ENCODE results near the gene EPB41L5. TPM values are rescaled to one million over a fixed set of nuclear protein-coding genes. Genes with fewer than 3 reads are reported as not detected.

EPB41L5 gene
- total RNA-seq, 1 donor: 25.0 TPM

DNA sequence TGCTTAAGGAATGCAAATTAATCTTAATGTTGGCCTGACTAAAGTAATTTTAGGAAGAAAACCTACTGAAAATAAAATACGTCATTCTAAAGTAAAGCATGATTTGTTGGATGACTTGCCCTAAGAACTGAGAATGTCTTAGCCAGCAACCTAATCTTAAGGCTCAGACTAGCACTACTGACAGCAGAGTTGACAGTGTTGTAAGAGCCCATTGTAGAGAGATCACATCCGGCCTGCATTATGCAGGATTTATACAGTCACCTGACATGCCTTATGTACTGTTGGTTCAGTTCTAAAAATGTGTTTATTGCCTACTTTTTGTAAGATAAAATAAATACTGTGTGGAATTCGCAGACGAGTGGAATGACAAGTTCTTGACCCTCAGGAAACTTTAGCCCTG, 128.0 kb downstream of the EPB41L5 start:
- DNase-seq (ENCODE audit: low read depth): no peak
- no peak overlapping the region for H3K4me3 ChIP-seq (ENCODE audit: low read depth, low read length)
- TF ChIP-seq CTCF (IDR thresholded peaks at IDR 0.05; ENCODE audit: insufficient read depth, low read depth, low read length): no peak

DNA sequence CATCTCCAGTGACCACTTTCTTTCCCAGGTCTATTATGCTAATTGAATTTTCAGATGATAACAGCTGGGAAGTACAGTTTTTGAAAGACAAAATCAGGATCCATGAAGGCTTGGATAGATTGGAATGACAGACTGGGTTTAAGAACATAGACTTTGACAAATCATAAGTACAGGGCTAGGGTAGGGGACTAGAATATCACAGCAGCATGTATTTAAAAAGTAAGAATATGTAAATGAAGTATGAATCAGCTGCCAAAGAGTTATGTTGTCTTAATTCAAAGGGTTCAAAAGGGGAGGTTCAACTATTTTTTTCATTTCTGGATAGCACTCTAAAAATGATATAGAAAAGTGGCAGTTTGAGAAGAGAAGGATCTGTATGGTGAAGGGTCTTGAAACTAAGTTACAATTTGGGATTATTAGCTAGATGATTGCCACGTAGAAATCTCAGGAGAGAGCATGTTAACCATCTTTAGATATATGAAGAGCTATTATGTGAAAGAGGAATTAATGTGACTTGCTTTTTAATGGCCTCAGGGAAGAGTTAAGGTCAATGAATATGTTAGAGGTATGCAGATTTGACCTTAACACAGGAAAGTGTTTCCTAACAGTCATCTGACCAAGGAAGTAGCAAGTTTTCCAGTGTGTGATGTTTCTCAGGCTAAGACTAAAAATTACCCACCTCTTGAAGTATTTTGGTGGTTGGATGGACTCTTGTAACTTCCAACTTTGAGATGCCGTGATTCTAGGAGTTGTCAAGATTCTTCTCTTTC, 128.6 kb downstream of the EPB41L5 start:
- DNase-seq (ENCODE audit: low read depth): no peak
- TF ChIP-seq CTCF (IDR thresholded peaks at IDR 0.05; ENCODE audit: insufficient read depth, low read depth, low read length): no peak
- no peak overlapping the region for H3K4me3 ChIP-seq (ENCODE audit: low read depth, low read length)

- TF ChIP-seq CTCF (IDR thresholded peaks at IDR 0.05; ENCODE audit: insufficient read depth, low read depth, low read length): no peak
- H3K4me3 ChIP-seq (ENCODE audit: low read depth, low read length): no peak overlapping the region
- no peak for DNase-seq (ENCODE audit: low read depth)
Observed at GRCh38 chr2:120142528-120143219, 129.8 kb downstream of the EPB41L5 start.

DNA sequence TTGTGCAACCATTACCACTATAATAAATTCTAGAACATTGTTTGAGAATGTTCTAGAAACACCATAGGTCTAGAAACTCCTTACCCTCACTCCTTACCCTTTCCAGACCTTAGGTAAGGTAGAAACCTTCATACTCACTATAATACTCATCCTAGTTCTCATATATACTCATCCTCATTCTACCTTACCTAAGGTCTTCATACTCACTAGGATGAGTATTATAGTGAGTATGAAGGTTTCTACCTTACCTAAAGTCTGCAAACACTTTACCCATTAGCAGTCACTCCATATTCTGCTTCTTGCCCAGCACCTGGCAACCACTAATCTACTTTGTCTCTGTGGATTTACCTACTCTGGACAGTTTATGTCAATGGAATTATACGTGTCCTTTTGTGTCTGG, 135.4 kb downstream of the EPB41L5 start:
- no peak overlapping the region for H3K4me3 ChIP-seq (ENCODE audit: low read depth, low read length)
- no peak for DNase-seq (ENCODE audit: low read depth)
- no peak for TF ChIP-seq CTCF (IDR thresholded peaks at IDR 0.05; ENCODE audit: insufficient read depth, low read depth, low read length)

GRCh38 chr2:120148669-120149068, 135.8 kb downstream of the EPB41L5 start:
- no peak overlapping the region for H3K4me3 ChIP-seq (ENCODE audit: low read depth, low read length)
- TF ChIP-seq CTCF (IDR thresholded peaks at IDR 0.05; ENCODE audit: insufficient read depth, low read depth, low read length): no peak
- no peak for DNase-seq (ENCODE audit: low read depth)

DNA sequence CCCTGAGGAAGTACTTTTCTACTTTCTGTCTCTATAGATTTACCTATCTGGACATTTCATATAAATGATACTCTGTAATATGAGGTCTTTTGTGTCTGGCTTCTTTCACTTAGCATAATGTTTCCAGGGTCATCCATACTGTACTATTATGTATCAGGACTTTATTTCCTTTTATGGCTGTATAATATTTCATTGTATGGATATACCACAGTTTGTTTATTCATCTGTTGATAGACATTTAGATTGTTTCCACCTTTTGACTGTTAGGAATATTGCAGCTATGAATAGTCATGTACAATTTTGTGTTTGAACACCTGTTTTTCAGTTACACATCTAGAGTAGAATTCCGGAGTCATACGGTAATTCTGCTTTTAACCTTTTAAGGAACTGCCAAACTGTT, 136.5 kb downstream of the EPB41L5 start:
- DNase-seq (ENCODE audit: low read depth): no peak
- H3K4me3 ChIP-seq (ENCODE audit: low read depth, low read length): no peak overlapping the region
- no peak for TF ChIP-seq CTCF (IDR thresholded peaks at IDR 0.05; ENCODE audit: insufficient read depth, low read depth, low read length)

Data from fibroblast of villous mesenchyme (primary cell).